ENCODE data around the gene VPS9D1. TPM values are rescaled to one million over a fixed set of nuclear protein-coding genes. Genes with fewer than 3 reads are reported as not detected.
"Not testable (repeated sequence)": the region's sequence is repeated elsewhere in the genome, so short reads cannot be mapped to it uniquely, and the experiment has no call there.

The VPS9D1 gene
- polyA plus RNA-seq, 3 donors, result 1.2 to 29.7 (median 1.6) TPM

- H2AFZ ChIP-seq (ENCODE audit: insufficient read depth, low read depth, low read length, poor library complexity, severe bottlenecking); H3K27ac Mint-ChIP-seq; H3K9me3 ChIP-seq (replicated peaks in 1 of 2; ENCODE audit: control insufficient read depth in 1 of 2, insufficient read depth in 1 of 2, low read length in 2 of 2); H3K4me3 Mint-ChIP-seq; H3K27ac ChIP-seq (ENCODE audit: low read depth in 1 of 2, low read length in 2 of 2); H3K9me3 Mint-ChIP-seq; H3K27me3 Mint-ChIP-seq (ENCODE audit: low read depth in 3 of 3); DNase-seq; H3K27me3 ChIP-seq (ENCODE audit: control insufficient read depth in 2 of 2, insufficient read depth in 2 of 2, low read length in 2 of 2); intact Hi-C loops (cut with micrococcal nuclease); H3K4me3 ChIP-seq (replicated peaks in 1 of 3; ENCODE audit: low read depth in 2 of 3, low read length in 3 of 3); H3K4me2 ChIP-seq (replicated peaks; ENCODE audit: extremely low read depth, low read length, poor library complexity, severe bottlenecking); H3K9ac ChIP-seq (ENCODE audit: insufficient read depth, low read length, poor library complexity, severe bottlenecking); H3K79me2 ChIP-seq (ENCODE audit: insufficient read depth, low read length): not testable (repeated sequence)
- H3K4me1 Mint-ChIP-seq, result peaks cover 13% of the 10 kb centered on the region
- H3K4me1 ChIP-seq (ENCODE audit: control insufficient read depth in 1 of 2, insufficient read depth in 2 of 2, low read length in 2 of 2), result peaks cover 20 to 32% of the 10 kb centered on the region in 2 donors
- H3K36me3 ChIP-seq (replicated peaks in 1 of 2; ENCODE audit: control insufficient read depth in 1 of 2, insufficient read depth in 2 of 2, low read length in 2 of 2), result peaks cover 24 to 28% of the 10 kb centered on the region in 2 donors
- 98% methylated on average over 7 of the region's 14 CpGs for WGBS (ENCODE audit: insufficient coverage)
- H4K20me1 ChIP-seq (ENCODE audit: insufficient read depth, low read length), result peaks cover 51% of the 10 kb centered on the region
- H3K36me3 Mint-ChIP-seq, result peaks cover 18 to 27% of the 10 kb centered on the region in 2 donors
Observed at GRCh38 chr16:89698717-89699116, 22.0 kb downstream of the VPS9D1 start.

GRCh38 chr16:89697616-89698331, 22.9 kb downstream of the VPS9D1 start:
- Histone ChIP-seq H3K36me3 (replicated peaks in 1 of 2; ENCODE audit: control insufficient read depth in 1 of 2, insufficient read depth in 2 of 2, low read length in 2 of 2) (peaks cover 32 to 36% of the 10 kb centered on the region in 2 donors), H3K9ac (ENCODE audit: insufficient read depth, low read length, poor library complexity, severe bottlenecking) (no peak overlapping the region), H3K9me3 (replicated peaks in 1 of 2; ENCODE audit: control insufficient read depth in 1 of 2, insufficient read depth in 1 of 2, low read length in 2 of 2) (no peaks in the 10 kb centered on the region), H3K4me1 (ENCODE audit: control insufficient read depth in 1 of 2, insufficient read depth in 2 of 2, low read length in 2 of 2) (peaks cover 20 to 32% of the 10 kb centered on the region in 2 donors), H2AFZ (ENCODE audit: insufficient read depth, low read depth, low read length, poor library complexity, severe bottlenecking) (no peak overlapping the region), H3K4me3 (replicated peaks in 1 of 3; ENCODE audit: low read depth in 2 of 3, low read length in 3 of 3) (no peak overlapping the region), H3K27me3 (ENCODE audit: control insufficient read depth in 2 of 2, insufficient read depth in 2 of 2, low read length in 2 of 2) (no peaks in the 10 kb centered on the region), H3K27ac (ENCODE audit: low read depth in 1 of 2, low read length in 2 of 2) (no peak overlapping the region), H3K4me2 (replicated peaks; ENCODE audit: extremely low read depth, low read length, poor library complexity, severe bottlenecking) (no peak overlapping the region), H3K79me2 (ENCODE audit: insufficient read depth, low read length) (peaks cover 4% of the 10 kb centered on the region), H4K20me1 (ENCODE audit: insufficient read depth, low read length) (peaks cover 53% of the 10 kb centered on the region)
- Mint-ChIP-seq H3K27ac (no peak overlapping the region), H3K4me1 (peaks cover 13% of the 10 kb centered on the region), H3K4me3 (no peak overlapping the region), H3K36me3 (peaks cover 24 to 37% of the 10 kb centered on the region in 2 donors), H3K27me3 (ENCODE audit: low read depth in 3 of 3) (peaks cover 0 to 7% (median 3%) of the 10 kb centered on the region in 3 donors), H3K9me3 (no peaks in the 10 kb centered on the region)
- WGBS (ENCODE audit: insufficient coverage), result 94% methylated on average over 27 of the region's 32 CpGs
- intact Hi-C loops (cut with micrococcal nuclease), result no loop called here
- peak in 1 of 3 donors; percentile 9 for DNase-seq
- TF ChIP-seq CTCF (IDR thresholded peaks at IDR 0.05), result no peak

All from CD14-positive monocyte (primary cell).